Endothelial cell of umbilical vein (primary cell): ENCODE data around the gene ANGEL2. TPM values are rescaled to one million over a fixed set of nuclear protein-coding genes. Genes with fewer than 3 reads are reported as not detected.
"Not testable (repeated sequence)": the region's sequence is repeated elsewhere in the genome, so short reads cannot be mapped to it uniquely, and the experiment has no call there.

Experiments
- BruUV-seq: library from RNA; stranded (reverse); fragments of 400-500 nt; replicated peaks from 2 replicates; lab custom pipeline; 2021; lab: Mats Ljungman, UMichigan
- CTCF ChIA-PET: fragments of 300-600, 350-600 bp; sonication (Branson Sonifier 250); formaldehyde crosslinking; loops from one replicate; lab custom pipeline; 2021; ENCODE audit warnings: antibody characterized with exemption, inconsistent platforms; lab: Charles Lee
- POLR2A ChIA-PET: fragments of 300-600, 350-600 bp; sonication (Branson Sonifier 250); formaldehyde crosslinking; loops from one replicate; lab custom pipeline; 2021; ENCODE audit warnings: antibody characterized with exemption, inconsistent platforms; lab: Charles Lee
- DNase-seq: peaks from one replicate; pipeline ENCODE4 v3.0.0-alpha.2; 2011; ENCODE audit warnings: low read depth, low spot score
- FAIRE-seq: peaks from 2 replicates; lab custom pipeline; 2011; peaks lifted over from hg19 to GRCh38; lab: Jason Lieb, UNC
- H2AFZ ChIP-seq: 2 replicates; pipeline ENCODE4 v1.6.0; 2012; ENCODE audit warnings: low read depth, low read length, control low read depth, inconsistent platforms
- H3K27ac ChIP-seq: 2 replicates; pipeline ENCODE4 v1.5.1; 2011; ENCODE audit warnings: low read depth, mild to moderate bottlenecking, control low read depth, low read length, moderate library complexity; ENCODE audit not compliant: insufficient read depth
- H3K27me3 ChIP-seq, 2 experiments: 2 replicates each; pipeline versions ENCODE4 v1.6.0 to v1.6.1; 2011; ENCODE audit warnings: low read length in 2 of 2, mixed read lengths in 1 of 2; ENCODE audit not compliant: control insufficient read depth in 2 of 2, insufficient read depth in 2 of 2
- H3K36me3 ChIP-seq, 2 experiments: 2 replicates in 1 of 2; 3 replicates in 1 of 2; pipeline ENCODE4 v1.5.1; 2011; ENCODE audit warnings: low read length in 2 of 2, mild to moderate bottlenecking in 1 of 2, moderate library complexity in 1 of 2; ENCODE audit not compliant: control insufficient read depth in 2 of 2, insufficient read depth in 2 of 2; ENCODE audit errors: extremely low read depth in 1 of 2
- H3K4me1 ChIP-seq: 3 replicates; pipeline ENCODE4 v1.5.1; 2011; ENCODE audit warnings: mild to moderate bottlenecking, low read length; ENCODE audit not compliant: control insufficient read depth, insufficient read depth; ENCODE audit errors: extremely low read depth
- H3K4me2 ChIP-seq: 2 replicates; pipeline ENCODE4 v1.6.1; 2011; ENCODE audit warnings: low read length, control low read depth, mixed read lengths; ENCODE audit not compliant: insufficient read depth
- H3K4me3 ChIP-seq, 3 experiments: fragments of 200-600 bp in 1 of 3; sonication (generic), shearing (Covaris generic) in 1 of 3; replicated peaks in 1 of 3; 2 replicates each; pipeline ENCODE4 v1.5.1; 2011 to 2016; ENCODE audit warnings: control low read depth in 3 of 3, low read length in 3 of 3, mild to moderate bottlenecking in 2 of 3, inconsistent platforms in 1 of 3, low read depth in 1 of 3, moderate library complexity in 1 of 3; ENCODE audit not compliant: insufficient read depth in 1 of 3
- H3K79me2 ChIP-seq: 2 replicates; pipeline ENCODE4 v1.6.0; 2012; ENCODE audit warnings: low read length, inconsistent platforms; ENCODE audit not compliant: control insufficient read depth, insufficient read depth
- H3K9ac ChIP-seq: replicated peaks from 2 replicates; pipeline ENCODE3; 2011; ENCODE audit warnings: low read length, control low read depth; ENCODE audit not compliant: insufficient read depth; ENCODE audit errors: extremely low read depth
- H3K9me1 ChIP-seq: replicated peaks from 3 replicates; pipeline ENCODE4 v1.6.0; 2011; ENCODE audit warnings: mild to moderate bottlenecking, low read length; ENCODE audit not compliant: control insufficient read depth, insufficient read depth; ENCODE audit errors: extremely low read depth
- H3K9me3 ChIP-seq: replicated peaks from 2 replicates; pipeline ENCODE4 v1.5.1; 2012; ENCODE audit warnings: low read length, inconsistent platforms; ENCODE audit not compliant: control insufficient read depth, insufficient read depth
- H4K20me1 ChIP-seq: replicated peaks from 2 replicates; pipeline ENCODE3; 2011; ENCODE audit warnings: mild to moderate bottlenecking, low read length; ENCODE audit not compliant: control insufficient read depth, insufficient read depth; ENCODE audit errors: extremely low read depth
- EZH2 ChIP-seq: IDR thresholded peaks from 2 replicates; pipeline ENCODE4 v1.6.1; 2012; ENCODE audit warnings: borderline replicate concordance, low read depth, mild to moderate bottlenecking, moderate library complexity, low read length, inconsistent platforms; ENCODE audit not compliant: severe bottlenecking
- GATA2 ChIP-seq: IDR thresholded peaks from 2 replicates; pipeline ENCODE4 v1.7.0; 2011; ENCODE audit warnings: low read depth, mild to moderate bottlenecking, moderate library complexity, mixed read lengths, low read length; ENCODE audit not compliant: insufficient read length, insufficient read depth
- JUN ChIP-seq: IDR thresholded peaks from 2 replicates; pipeline ENCODE4 v1.6.1; 2011; ENCODE audit warnings: borderline replicate concordance, low read depth; ENCODE audit not compliant: insufficient read length, insufficient read depth
- MAX ChIP-seq: IDR thresholded peaks from 2 replicates; pipeline ENCODE4 v1.6.1; 2011; ENCODE audit not compliant: insufficient read depth, insufficient read length
- MYC ChIP-seq: IDR thresholded peaks from one replicate; pipeline ENCODE4 v1.6.1; 2011; ENCODE audit warnings: mild to moderate bottlenecking, low read depth, low read length
- POLR2AphosphoS5 ChIP-seq: IDR thresholded peaks from 2 replicates; pipeline ENCODE4 v1.6.1; 2012; ENCODE audit warnings: low read depth, mild to moderate bottlenecking, control low read depth, low read length, moderate library complexity; ENCODE audit not compliant: insufficient read depth
- dilution Hi-C: fragments of 300-500 bp; cut with MboI; formaldehyde crosslinking; loops from one replicate; pipeline ENCODE4 v1.15.0; 2019; ENCODE audit warnings: low sequenced_read_pairs; ENCODE audit not compliant: extremely low pct_ligation_motif_present
- intact Hi-C: fragments of 100-400 bp; cut with micrococcal nuclease; formaldehyde crosslinking; loops from one replicate; pipeline ENCODE4 v1.10.0; 2022
- polyA plus RNA-seq, 4 experiments: library from polyadenylated mRNA; depleted of rRNA in 3 of 4; stranded (reverse) in 3 of 4; unstranded in 1 of 4; fragments of >200 nt; gene quantifications; 2 replicates each; pipeline versions ENCODE4 v1.2.1 to v1.2.3, GENCODE V29; 2011 to 2012; ENCODE audit warnings: missing spikeins in 1 of 4
- total RNA-seq: library from RNA; stranded (reverse); gene quantifications from 2 replicates; pipeline ENCODE4 v1.2.3, GENCODE V29; 2021

ANGEL2 gene
- total and polyA plus RNA-seq, 2 donors (not counting 3 experiments of a cell fraction or from before 2014, with no cell fraction given): 11.9 to 39.1 TPM

- H3K27me3 ChIP-seq: no peaks in the 10 kb centered on the region
- BruUV-seq: no TSS peak
- H2AFZ ChIP-seq: no peak overlapping the region
- no peaks in the 10 kb centered on the region for H3K9me1 ChIP-seq
- H3K79me2 ChIP-seq: no peaks in the 10 kb centered on the region
- no peak overlapping the region for H3K9ac ChIP-seq
- POLR2A ChIA-PET: no interaction called here
- H3K27ac ChIP-seq: no peak overlapping the region
- dilution Hi-C loops: no loop called here
- intact Hi-C loops: no loop called here
- no peak for DNase-seq
- H3K4me2 ChIP-seq: no peak overlapping the region
- no peak overlapping the region for H3K4me3 ChIP-seq
- no peaks in the 10 kb centered on the region for H4K20me1 ChIP-seq
- no peak for FAIRE-seq
- H3K4me1 ChIP-seq: no peaks in the 10 kb centered on the region
- no peak for TF ChIP-seq POLR2AphosphoS5
- no peak for TF ChIP-seq MAX
- no peak for TF ChIP-seq JUN
- no peak for TF ChIP-seq MYC
- H3K9me3 ChIP-seq: no peaks in the 10 kb centered on the region
- CTCF ChIA-PET: interaction anchor here (1.3 kb wide), 1 partner anchor 8 kb away, joined by 5 read pairs; no protein-coding TSS in a partner anchor
- H3K36me3 ChIP-seq: peaks cover 6 to 10% of the 10 kb centered on the region in 2 experiments
These were observed 12.4 kb downstream of the ANGEL2 start for GRCh38 chr1:213003256-213003655.

- no peaks in the 10 kb centered on the region for H3K4me1 ChIP-seq
- no peaks in the 10 kb centered on the region for H3K9me3 ChIP-seq
- no peak for FAIRE-seq
- no TSS peak for BruUV-seq
- dilution Hi-C loops: no loop called here
- H3K4me2 ChIP-seq: no peak overlapping the region
- no peaks in the 10 kb centered on the region for H3K79me2 ChIP-seq
- POLR2A ChIA-PET: no interaction called here
- H3K4me3 ChIP-seq: no peak overlapping the region
- TF ChIP-seq POLR2AphosphoS5 (no peak), MYC (no peak), EZH2 (no peak), JUN (no peak), GATA2 (no peak)
- no peak overlapping the region for H3K27ac ChIP-seq
- no peaks in the 10 kb centered on the region for H3K27me3 ChIP-seq
- H2AFZ ChIP-seq: no peak overlapping the region
- no peak overlapping the region for H3K9ac ChIP-seq
- DNase-seq: no peak
- H4K20me1 ChIP-seq: no peaks in the 10 kb centered on the region
- intact Hi-C loops: loop anchor here (1.0 to 5.0 kb wide), 6 partner anchors 78 to 538 kb away; no protein-coding TSS in a partner anchor
- H3K36me3 ChIP-seq: peaks cover 2 to 8% of the 10 kb centered on the region in 2 experiments
- CTCF ChIA-PET: interaction anchor here (0.7 to 5.2 kb wide), 18 partner anchors 9 to 1314 kb away, joined by 3 to 57 read pairs (median 5); partner anchors contain the start of genes BATF3, FLVCR1 and VASH2
- H3K9me1 ChIP-seq: no peaks in the 10 kb centered on the region
These were observed 20.7 kb downstream of the ANGEL2 start for GRCh38 chr1:212994926-212995325.

- FAIRE-seq, intact Hi-C loops, H3K27ac ChIP-seq, dilution Hi-C loops, H3K27me3 ChIP-seq, H2AFZ ChIP-seq, H3K36me3 ChIP-seq, H3K9me3 ChIP-seq, H3K4me2 ChIP-seq, H3K9me1 ChIP-seq, H3K79me2 ChIP-seq, H3K4me1 ChIP-seq, H3K9ac ChIP-seq, BruUV-seq, POLR2A ChIA-PET, DNase-seq, H3K4me3 ChIP-seq, H4K20me1 ChIP-seq: not testable (repeated sequence)
- CTCF ChIA-PET: interaction anchor here (1.2 to 5.2 kb wide), 7 partner anchors 133 to 1313 kb away, joined by 3 to 49 read pairs (median 5); no protein-coding TSS in a partner anchor
These were observed 21.7 kb downstream of the ANGEL2 start for GRCh38 chr1:212993960-212994359.
